Common myeloid progenitor, CD34-positive (primary cell): ENCODE results near the gene POU2F3.

Experiments used
- CTCF ChIA-PET: fragments of 350-600 bp; sonication (Branson Sonifier 250); formaldehyde crosslinking; loops from one replicate; lab custom pipeline; 2021; ENCODE audit warnings: antibody characterized with exemption; lab: Charles Lee
- POLR2A ChIA-PET: fragments of 350-600 bp; sonication (Branson Sonifier 250); formaldehyde crosslinking; loops from one replicate; lab custom pipeline; 2021; ENCODE audit warnings: antibody characterized with exemption; lab: Charles Lee
- DNase-seq, 3 donors: peaks; one replicate each; pipeline versions ENCODE4 v3.0.0 to v3.0.0-alpha.2; 2013
- H3K27ac ChIP-seq, 2 experiments: 1 replicate in 1 of 2; 2 replicates in 1 of 2; pipeline ENCODE4 v1.7.0; 2013; ENCODE audit warnings: inconsistent platforms in 2 of 2, low read length in 2 of 2, mild to moderate bottlenecking in 2 of 2, low read depth in 1 of 2, moderate library complexity in 1 of 2; ENCODE audit not compliant: severe bottlenecking in 2 of 2, insufficient read depth in 1 of 2, poor library complexity in 1 of 2
- H3K27me3 ChIP-seq, 5 experiments: replicated peaks in 2 of 5; 1 replicate in 3 of 5; 2 replicates in 2 of 5; pipeline versions ENCODE4 v1.6.1 to v1.7.0; 2013; ENCODE audit warnings: low read length in 4 of 5, mild to moderate bottlenecking in 2 of 5, moderate library complexity in 2 of 5, inconsistent platforms in 1 of 5; ENCODE audit not compliant: insufficient read depth in 5 of 5, control insufficient read depth in 4 of 5
- H3K36me3 ChIP-seq, 4 experiments: 1 replicate in 2 of 4; 2 replicates in 2 of 4; pipeline versions ENCODE4 v1.6.1 to v1.7.0; 2013; ENCODE audit warnings: low read length in 3 of 4, control low read depth in 1 of 4, mild to moderate bottlenecking in 1 of 4; ENCODE audit not compliant: control insufficient read depth in 4 of 4, insufficient read depth in 4 of 4
- H3K4me1 ChIP-seq, 4 experiments: 1 replicate in 3 of 4; 2 replicates in 1 of 4; pipeline versions ENCODE4 v1.6.1 to v1.7.1; 2013; ENCODE audit warnings: low read length in 3 of 4, mild to moderate bottlenecking in 3 of 4, control low read depth in 1 of 4, inconsistent platforms in 1 of 4, moderate library complexity in 1 of 4; ENCODE audit not compliant: control insufficient read depth in 4 of 4, insufficient read depth in 4 of 4; ENCODE audit errors: control extremely low read depth in 1 of 4
- H3K4me3 ChIP-seq, 7 experiments: 1 replicate in 4 of 7; 2 replicates in 3 of 7; pipeline versions ENCODE4 v1.5.1 to v1.7.0; 2013; ENCODE audit warnings: mild to moderate bottlenecking in 7 of 7, low read length in 6 of 7, moderate library complexity in 6 of 7, inconsistent platforms in 2 of 7, low read depth in 2 of 7, control low read depth in 1 of 7; ENCODE audit not compliant: insufficient read depth in 4 of 7, control insufficient read depth in 1 of 7; ENCODE audit errors: extremely low read depth in 1 of 7
- H3K9me3 ChIP-seq, 5 experiments: 1 replicate in 4 of 5; 2 replicates in 1 of 5; pipeline versions ENCODE4 v1.6.1 to v1.7.1; 2013; ENCODE audit warnings: low read length in 4 of 5, mild to moderate bottlenecking in 2 of 5, inconsistent platforms in 1 of 5, low read depth in 1 of 5, moderate library complexity in 1 of 5; ENCODE audit not compliant: control insufficient read depth in 4 of 5, insufficient read depth in 2 of 5; ENCODE audit errors: control extremely low read depth in 1 of 5
- WGBS: methylation state at CpG from one replicate; pipeline ENCODE4 v1.1.5; 2013; ENCODE audit not compliant: insufficient coverage; 5-methylcytosine and 5-hydroxymethylcytosine counted together

Gene POU2F3

DNA sequence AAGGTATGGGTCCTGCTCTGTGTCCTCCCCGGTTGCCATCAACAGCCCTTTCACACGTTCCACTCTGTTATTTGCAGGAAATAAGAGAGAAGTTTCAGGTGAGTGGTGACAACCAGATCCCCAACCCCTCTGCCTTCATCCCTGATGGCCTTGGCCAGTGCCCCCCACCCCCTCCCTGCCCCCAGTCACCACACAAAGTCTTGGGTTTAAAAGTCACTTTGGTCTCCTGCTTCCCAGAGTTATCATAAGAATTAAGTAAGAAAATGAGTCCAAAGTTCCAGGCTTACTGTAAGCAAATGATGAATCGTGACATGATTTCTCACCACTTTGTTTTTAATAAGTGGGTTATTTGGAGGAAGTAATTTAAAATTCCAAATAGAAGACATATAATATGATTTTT lies 38.3 kb upstream of the POU2F3 start:
- H3K4me3 ChIP-seq, result no peak overlapping the region
- H3K27ac ChIP-seq, result no peak overlapping the region
- WGBS, result 10% methylated on average over 2 of the region's 3 CpGs
- H3K27me3 ChIP-seq, result no peaks in the 10 kb centered on the region
- CTCF ChIA-PET, result interaction anchor here (17.7 kb wide), 1 partner anchor 26 kb away, joined by 182 read pairs; no protein-coding TSS in a partner anchor
- H3K9me3 ChIP-seq, result no peaks in the 10 kb centered on the region
- POLR2A ChIA-PET, result no interaction called here
- H3K36me3 ChIP-seq, result no peaks in the 10 kb centered on the region
- peaks cover 0 to 4% (median 0%) of the 10 kb centered on the region in 4 experiments for H3K4me1 ChIP-seq
- DNase-seq, result no peak

DNA sequence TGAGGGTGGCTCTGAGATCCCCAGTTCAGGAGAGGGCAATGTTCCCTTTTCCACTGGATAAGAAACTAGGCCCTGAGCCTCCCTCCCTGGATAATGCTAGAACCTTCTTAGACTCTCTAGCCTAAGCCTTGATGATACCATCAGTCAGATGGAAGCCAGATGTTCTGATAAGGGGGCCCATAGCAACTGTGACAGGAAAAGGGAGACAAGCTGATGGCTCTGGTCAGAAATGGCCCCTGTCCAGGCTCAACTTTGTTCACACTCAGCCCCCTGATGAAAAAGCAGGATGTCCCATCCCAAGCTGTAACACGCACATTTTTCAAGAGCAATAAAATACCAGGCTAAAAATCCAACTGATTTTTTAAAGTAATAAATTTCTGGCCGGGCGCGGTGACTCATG lies 36.3 kb upstream of the POU2F3 start:
- Histone ChIP-seq H3K4me1 (peaks cover 0 to 11% (median 4%) of the 10 kb centered on the region in 4 experiments), H3K27me3 (no peaks in the 10 kb centered on the region), H3K36me3 (no peaks in the 10 kb centered on the region), H3K27ac (no peak overlapping the region), H3K9me3 (no peaks in the 10 kb centered on the region), H3K4me3 (no peak overlapping the region)
- DNase-seq, result no peak
- ChIA-PET POLR2A (no interaction called here), CTCF (interaction anchor here (0.7 to 17.7 kb wide), 5 partner anchors 10 to 99 kb away, joined by 3 to 182 read pairs (median 3); no protein-coding TSS in a partner anchor)
- 100% methylated on average over 3 of the region's 4 CpGs for WGBS

DNA sequence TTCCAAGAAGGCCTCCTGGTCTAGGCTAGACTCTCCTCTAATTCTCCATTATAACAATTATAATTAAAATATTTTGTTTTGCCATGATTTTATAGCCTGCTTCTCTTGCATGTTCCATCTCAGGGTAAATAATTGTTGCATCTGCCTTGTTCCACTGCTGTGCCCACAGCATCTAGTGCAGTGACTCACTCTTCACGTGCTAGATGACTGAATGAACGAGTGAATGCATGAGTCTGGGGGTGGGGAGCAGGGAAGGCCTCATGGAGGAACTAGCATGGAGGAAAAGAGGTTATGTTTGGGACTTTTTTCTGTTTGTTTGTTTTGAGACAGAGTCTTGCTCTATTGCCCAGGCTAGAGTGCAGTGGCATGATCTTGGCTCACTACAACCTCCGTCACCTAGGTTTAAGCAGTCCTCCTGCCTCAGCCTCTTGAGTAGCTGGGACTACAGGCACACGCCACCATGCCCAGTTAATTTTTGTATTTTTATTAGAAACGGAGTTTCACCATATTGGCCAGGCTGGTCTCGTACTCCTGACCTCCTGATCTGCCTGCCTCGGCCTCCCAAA lies 34.3 kb upstream of the POU2F3 start:
- Histone ChIP-seq H3K27me3 (no peaks in the 10 kb centered on the region), H3K9me3 (no peaks in the 10 kb centered on the region), H3K27ac (no peak overlapping the region), H3K36me3 (no peaks in the 10 kb centered on the region), H3K4me1 (peaks cover 4 to 27% (median 15%) of the 10 kb centered on the region in 4 experiments), H3K4me3 (no peak overlapping the region)
- POLR2A ChIA-PET, result no interaction called here
- 95% methylated on average over 6 of the region's 7 CpGs for WGBS
- CTCF ChIA-PET, result interaction anchor here (1.1 to 17.7 kb wide), 4 partner anchors 9 to 25 kb away, joined by 3 to 182 read pairs (median 4); no protein-coding TSS in a partner anchor
- DNase-seq, result no peak

DNA sequence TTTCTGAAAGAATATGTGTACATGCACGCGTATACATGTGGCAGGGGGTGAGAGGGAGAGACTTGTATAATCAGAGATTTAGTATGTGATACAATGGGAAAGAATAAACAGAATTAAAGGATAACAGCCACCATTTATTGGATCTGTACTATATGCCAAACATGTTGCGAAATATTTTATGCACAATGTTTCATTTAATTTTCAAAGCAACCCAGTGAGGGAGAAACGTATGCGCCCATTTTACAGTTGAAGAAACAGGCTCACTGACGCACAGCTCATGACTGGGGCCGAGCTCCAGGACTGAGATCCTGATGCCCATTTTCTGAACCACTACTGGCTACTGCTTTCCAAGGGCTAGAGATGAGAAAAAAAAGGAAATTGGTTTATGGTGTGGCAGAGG lies 32.4 kb upstream of the POU2F3 start:
- ChIA-PET POLR2A (interaction anchor here (1.0 kb wide), 1 partner anchor 16 kb away, joined by 3 read pairs; no protein-coding TSS in a partner anchor), CTCF (interaction anchor here (1.2 to 17.7 kb wide), 3 partner anchors 20 to 37 kb away, joined by 6 to 182 read pairs (median 8); no protein-coding TSS in a partner anchor)
- H3K27me3 ChIP-seq, result no peaks in the 10 kb centered on the region
- no peaks in the 10 kb centered on the region for H3K36me3 ChIP-seq
- no peak overlapping the region for H3K4me3 ChIP-seq
- peaks cover 4 to 40% (median 26%) of the 10 kb centered on the region in 4 experiments for H3K4me1 ChIP-seq
- DNase-seq, result no peak
- H3K27ac ChIP-seq, result no peak overlapping the region
- WGBS, result 96% methylated on average over 5 of the region's 7 CpGs
- no peaks in the 10 kb centered on the region for H3K9me3 ChIP-seq

DNA sequence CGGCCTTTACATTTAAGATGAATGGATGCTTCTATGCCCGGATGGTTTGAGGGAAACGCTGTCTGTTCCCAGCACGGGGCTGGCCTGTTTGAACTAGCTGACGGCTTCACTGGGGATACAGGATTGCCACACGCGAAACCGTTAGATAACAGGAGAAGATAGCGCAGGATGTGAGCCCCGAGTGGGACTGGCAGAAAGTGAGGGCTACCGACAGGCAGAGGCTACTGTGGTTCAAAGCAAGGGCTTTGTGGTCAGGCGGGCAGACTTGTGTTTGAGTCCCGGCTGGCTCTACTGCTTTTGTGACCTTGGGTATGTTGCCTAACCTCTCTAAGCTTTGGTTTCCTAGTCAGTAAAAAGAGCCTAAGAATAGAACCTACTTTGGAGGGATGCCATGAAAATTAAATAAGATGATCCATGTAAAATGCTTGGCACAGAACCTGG lies 31.9 kb upstream of the POU2F3 start:
- ChIA-PET CTCF (interaction anchor here (1.2 to 17.7 kb wide), 3 partner anchors 19 to 37 kb away, joined by 6 to 182 read pairs (median 8); no protein-coding TSS in a partner anchor), POLR2A (interaction anchor here (1.0 kb wide), 1 partner anchor 16 kb away, joined by 3 read pairs; no protein-coding TSS in a partner anchor)
- Histone ChIP-seq H3K4me1 (peaks cover 4 to 45% (median 31%) of the 10 kb centered on the region in 4 experiments), H3K27me3 (no peaks in the 10 kb centered on the region), H3K4me3 (no peak overlapping the region), H3K27ac (no peak overlapping the region), H3K9me3 (no peaks in the 10 kb centered on the region), H3K36me3 (no peaks in the 10 kb centered on the region)
- DNase-seq, result peak in 2 of 3 donors; percentile 34 to 44
- 58% methylated on average over 13 of the region's 13 CpGs for WGBS

DNA sequence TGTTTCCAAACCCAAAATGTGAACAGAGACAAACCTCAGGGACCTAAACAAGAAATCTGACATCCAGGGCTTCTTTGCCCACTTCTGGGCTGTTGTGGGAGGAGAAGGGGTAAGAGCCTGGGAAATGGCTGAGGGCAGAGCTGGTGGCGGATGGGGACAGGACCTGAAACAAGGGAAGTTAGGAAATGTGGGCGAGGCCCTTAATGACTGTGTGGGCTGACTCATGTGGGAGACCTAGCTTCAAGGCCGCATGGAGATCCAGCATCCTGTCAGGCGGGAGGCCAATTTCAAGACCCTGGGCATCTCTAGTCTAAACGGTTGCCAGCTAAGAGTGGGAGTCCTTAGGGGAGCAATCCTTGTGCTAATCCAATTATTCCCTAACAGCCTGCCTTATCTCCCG lies 31.2 kb upstream of the POU2F3 start:
- H3K4me3 ChIP-seq, result no peak overlapping the region
- no peaks in the 10 kb centered on the region for H3K27me3 ChIP-seq
- no peak overlapping the region for H3K27ac ChIP-seq
- H3K9me3 ChIP-seq, result no peaks in the 10 kb centered on the region
- CTCF ChIA-PET, result interaction anchor here (1.5 to 17.7 kb wide), 2 partner anchors 19 to 31 kb away, joined by 8 to 182 read pairs; no protein-coding TSS in a partner anchor
- WGBS, result 71% methylated on average over 2 of the region's 6 CpGs
- H3K4me1 ChIP-seq, result peaks cover 4 to 48% (median 37%) of the 10 kb centered on the region in 4 experiments
- DNase-seq, result peak in 2 of 3 donors; percentile 14 to 31
- H3K36me3 ChIP-seq, result no peaks in the 10 kb centered on the region
- POLR2A ChIA-PET, result no interaction called here
